NCI-H1048 (cell line): ENCODE results near the gene ANKLE1.

Experiments used
- DNase-seq: peaks from one replicate; lab custom pipeline; 2025; lab: John Stamatoyannopoulos, UW

ANKLE1 gene, protein sequence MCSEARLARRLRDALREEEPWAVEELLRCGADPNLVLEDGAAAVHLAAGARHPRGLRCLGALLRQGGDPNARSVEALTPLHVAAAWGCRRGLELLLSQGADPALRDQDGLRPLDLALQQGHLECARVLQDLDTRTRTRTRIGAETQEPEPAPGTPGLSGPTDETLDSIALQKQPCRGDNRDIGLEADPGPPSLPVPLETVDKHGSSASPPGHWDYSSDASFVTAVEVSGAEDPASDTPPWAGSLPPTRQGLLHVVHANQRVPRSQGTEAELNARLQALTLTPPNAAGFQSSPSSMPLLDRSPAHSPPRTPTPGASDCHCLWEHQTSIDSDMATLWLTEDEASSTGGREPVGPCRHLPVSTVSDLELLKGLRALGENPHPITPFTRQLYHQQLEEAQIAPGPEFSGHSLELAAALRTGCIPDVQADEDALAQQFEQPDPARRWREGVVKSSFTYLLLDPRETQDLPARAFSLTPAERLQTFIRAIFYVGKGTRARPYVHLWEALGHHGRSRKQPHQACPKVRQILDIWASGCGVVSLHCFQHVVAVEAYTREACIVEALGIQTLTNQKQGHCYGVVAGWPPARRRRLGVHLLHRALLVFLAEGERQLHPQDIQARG

DNA sequence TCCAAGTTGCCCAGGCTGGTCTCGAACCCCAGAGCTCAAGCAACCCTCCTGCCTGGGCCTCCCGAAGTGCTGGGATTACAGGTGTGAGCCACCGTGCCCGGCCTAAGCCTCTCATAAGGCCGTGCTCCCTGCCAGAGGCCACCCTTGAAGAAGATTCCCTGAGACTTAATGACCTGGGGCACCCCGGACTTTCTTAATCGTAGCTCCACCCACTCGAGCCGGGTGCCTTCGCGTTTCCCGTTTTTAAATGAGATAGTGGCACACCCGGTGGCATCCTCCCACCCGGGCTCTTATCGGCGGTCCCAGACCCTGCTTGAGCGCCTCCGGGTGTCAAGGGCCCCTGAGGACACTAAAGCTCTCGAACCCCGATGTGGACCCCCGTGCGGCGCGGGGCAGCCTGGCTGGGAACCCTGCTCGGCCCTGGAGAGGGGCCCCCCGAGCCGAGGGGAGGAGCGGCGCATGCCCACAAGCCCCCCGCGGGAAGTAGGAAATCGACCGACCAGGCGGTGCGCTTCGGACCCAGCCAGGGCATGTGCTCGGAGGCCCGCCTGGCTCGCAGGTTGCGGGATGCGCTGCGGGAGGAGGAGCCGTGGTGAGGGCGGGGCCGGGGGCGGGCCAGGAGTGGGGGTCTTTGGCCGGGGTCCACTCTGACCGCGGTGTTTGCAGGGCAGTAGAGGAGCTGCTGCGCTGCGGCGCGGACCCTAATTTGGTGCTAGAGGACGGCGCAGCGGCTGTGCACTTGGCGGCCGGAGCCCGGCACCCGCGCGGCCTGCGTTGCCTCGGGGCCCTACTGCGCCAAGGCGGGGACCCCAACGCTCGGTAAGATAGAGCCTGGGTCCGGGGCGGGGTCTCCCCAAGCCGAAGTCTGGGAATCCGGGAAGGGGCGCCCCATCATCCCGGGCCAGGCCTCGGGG is at the start of gene ANKLE1:
TSS of gene ANKLE1 (plus strand) at position 511 of the 914 bp plus-strand sequence. CDS start at position 531, 20 bp downstream.
- no peak for DNase-seq

DNA sequence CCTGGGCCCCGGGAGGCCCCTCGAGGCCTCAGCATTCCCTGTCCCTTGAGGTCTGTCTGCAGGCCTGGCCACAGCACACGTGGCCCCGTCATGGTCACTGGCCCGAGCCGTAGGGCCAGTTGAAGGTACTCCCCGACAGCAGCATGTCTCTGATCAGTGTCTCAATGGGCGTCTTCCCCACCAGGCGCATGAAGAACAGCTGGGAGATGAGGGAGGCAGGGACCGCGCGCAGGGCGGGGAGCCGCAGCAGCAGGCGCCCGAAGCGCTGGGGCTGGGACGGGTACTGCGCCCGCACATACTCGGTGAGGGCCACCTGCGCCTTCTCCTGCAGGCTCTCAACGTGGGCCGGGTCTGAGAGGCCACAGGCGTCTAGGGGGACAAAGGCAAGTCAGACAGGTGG is 49.4 kb upstream of the ANKLE1 start:
- DNase-seq, result no peak

DNA sequence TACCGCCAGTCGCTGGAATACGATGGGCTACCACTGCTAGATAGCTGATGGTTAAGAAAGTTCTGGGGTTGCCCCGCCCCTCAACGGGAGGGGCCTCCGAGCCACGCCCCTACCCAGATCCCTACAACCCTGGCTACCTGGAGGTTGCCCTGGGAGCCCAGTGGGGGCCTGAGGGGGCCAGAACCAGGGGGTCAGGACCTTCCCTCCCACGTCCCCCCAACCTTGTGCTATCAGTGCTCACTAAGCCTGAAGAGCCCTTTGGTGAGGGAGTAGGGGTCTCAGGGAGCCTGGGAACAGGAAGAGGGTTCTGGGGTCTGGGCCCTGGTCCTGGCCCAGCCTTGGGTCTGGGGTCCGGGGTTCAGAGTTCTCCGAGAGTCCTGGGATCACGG is 46.8 kb upstream of the ANKLE1 start:
- DNase-seq, result no peak

DNA sequence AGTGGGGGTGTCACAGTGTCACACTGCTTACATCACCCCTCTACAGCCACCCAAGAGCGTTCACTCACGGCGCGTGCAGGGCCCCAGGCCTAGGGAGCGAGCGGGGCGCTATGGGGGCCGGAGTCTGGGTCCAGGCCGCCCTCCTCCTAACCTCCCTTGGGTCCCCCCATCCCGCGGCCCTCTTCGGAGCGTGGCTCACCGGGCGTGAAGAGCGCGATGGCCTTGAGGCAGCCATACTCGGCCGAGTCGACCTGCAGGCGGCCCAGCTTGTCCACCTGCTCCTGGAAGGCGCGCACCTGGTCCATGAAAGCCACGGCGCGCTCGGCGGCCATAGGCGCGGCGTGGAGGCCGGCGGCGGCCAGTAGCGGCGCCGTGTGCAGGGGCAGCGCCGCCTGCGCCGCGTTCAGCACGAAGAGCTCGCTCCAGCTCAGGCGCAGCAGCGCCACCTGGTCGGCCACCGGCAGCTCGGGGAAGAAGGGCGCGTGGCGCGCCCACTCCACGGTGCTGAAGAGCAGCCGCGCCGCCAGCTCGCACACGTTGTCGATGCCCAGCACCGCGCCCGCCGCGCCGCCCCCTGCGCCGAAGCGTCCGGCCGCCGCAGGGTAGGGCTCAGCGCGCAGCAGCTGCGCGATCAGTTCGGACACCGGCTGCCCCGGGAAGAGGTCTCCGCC is 46.3 kb upstream of the ANKLE1 start:
- DNase-seq, result no peak

DNA sequence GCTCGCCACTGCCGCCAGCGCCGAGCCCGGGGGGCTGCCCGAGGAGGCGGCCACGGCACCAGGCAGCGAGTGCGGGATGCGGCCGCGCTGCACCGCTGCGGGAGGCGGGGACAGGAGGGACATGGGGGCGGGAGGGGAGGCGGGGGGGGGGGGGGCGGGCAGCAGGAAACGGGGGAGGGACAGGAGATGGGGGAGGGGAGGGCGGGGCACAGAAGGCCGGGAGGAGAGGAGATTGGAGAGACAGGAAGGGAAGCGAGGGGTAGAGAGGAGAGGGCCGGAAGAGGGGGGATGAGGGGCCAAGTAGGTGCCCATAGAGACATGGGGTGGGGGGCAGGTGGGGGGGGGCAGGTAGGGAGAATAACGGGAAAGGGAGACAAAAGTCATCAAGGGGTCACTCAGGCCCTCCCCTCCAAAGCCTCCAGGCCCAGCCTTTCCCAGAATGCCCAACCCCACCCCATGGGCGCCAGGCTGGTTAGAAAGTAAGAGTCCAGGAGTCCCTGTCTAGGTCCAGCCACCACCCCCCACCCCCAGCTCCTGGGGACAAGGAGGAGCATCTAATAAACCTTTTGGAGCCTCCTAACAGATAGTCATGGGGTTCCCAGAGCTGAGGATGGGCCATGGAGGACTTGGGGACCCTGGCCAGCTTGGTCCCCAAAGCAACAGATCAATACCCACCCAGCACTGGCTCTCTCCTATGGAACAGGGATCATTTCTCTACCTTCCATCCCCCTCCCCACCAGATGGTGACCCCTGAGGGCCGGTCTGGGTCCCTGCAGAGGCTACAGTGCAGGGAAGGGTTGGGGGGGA is 45.5 kb upstream of the ANKLE1 start:
- DNase-seq, result no peak

DNA sequence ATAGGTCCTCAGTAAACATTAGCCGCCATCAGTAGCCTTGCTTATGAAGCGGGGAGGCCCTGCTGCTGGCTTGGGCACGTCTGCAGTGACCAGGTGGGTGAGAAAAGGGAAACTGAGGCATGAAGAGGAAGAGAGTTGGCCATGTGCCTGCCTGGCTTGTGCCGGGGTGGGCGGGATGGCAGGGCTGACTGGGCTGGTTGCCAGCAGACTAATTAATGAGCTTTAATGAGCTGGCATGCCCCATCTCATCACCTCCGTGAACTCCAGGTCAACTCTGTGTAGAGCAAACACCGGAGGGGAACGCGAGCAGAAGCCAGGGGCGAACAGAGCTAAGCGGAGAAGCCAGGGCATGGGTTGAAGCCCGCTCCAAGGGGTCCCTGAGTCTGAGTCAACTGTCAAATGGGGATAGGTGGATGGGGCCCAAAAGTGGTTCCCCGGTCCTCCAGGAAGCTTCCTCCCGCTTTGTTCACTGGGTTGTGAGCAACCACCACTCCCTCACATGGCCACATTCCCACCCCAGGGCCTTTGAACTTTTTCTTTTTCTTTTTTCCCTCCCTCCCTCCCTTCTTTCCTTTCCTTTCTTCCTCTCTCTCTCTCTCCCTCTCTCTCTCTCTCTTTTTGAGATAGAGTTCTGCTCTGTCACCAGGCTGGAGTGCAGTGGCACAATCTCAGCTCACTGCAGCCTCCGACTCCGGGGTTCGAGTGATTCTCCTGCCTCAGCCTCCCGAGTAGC is 44.7 kb upstream of the ANKLE1 start:
- DNase-seq, result no peak

DNA sequence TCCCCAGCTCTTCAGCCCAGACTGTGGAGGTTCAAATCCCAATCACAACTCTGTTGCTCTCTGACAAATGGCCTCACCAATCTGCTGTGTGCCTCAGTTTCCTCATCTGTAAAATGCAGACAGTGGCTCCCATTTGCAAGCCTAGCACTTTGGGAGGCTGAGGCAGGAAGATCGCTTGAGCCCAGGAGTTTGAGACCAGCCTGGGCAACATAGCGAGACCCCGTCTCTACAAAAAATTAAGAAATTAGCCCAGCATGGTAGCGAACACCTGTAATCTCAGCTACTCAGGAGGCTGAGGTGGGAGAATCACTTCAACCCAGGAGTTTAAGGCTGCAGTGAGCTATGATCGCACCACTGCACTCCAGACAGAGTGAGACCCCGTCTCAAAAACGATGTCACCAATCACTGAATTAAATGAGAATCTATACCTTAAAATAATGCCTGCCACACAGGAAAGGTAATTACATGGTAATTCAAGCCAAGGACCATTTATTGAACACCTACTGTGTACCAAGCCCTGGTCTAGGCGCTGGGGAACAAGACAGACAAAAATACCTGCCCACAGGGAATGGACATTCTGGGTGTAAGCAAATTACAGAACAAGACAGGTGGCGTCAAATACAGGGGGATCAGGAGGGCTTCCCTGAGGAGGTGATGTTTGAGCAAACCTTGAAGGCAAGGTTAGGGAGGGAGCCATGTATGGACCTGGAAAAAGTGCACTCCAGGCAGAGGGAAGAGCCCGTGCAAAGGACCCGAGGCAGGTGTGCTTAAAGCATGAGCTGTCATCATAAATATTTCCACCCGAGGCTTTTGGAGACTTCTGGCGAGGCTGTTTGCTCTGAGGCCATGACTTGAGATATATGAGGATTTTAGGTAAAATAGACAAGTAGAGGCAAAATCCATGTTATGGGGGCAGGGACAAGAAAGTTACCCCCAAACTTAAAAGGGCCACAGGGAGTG is 43.7 kb upstream of the ANKLE1 start:
- DNase-seq, result no peak

DNA sequence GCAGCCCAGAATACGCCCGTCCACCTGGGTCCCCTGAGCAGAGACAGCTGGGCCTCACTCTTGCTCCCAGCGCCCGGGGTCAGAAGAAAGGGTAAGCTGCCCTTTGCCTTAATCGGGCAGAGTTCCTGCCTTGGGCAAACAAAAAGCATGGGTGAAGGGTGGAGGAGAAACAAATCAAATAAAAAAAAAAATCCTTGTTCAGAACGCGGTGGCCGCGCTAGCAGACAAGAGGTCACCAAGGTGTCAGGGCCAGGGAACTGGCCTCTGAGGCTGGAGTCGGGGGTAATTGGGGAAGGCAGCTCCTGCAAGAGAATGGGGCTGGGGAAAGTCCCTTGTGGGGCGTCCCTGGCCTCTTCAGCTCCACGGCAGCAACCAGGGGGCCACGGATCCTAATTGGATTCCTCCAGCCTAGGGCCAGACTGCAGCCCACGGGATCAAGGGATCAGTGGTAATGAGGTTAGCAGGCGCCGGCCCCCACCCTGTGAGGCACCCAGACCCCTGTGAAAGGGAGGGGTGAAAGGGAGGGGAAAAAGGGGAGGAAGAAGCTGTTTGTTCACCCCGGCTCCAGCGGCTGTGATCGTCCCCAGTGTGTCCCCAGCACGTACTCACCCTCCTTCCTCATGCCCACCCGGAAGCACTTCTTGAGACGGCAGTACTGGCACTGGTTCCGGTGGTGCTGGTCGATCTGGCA is 41.5 kb upstream of the ANKLE1 start:
- no peak for DNase-seq

DNA sequence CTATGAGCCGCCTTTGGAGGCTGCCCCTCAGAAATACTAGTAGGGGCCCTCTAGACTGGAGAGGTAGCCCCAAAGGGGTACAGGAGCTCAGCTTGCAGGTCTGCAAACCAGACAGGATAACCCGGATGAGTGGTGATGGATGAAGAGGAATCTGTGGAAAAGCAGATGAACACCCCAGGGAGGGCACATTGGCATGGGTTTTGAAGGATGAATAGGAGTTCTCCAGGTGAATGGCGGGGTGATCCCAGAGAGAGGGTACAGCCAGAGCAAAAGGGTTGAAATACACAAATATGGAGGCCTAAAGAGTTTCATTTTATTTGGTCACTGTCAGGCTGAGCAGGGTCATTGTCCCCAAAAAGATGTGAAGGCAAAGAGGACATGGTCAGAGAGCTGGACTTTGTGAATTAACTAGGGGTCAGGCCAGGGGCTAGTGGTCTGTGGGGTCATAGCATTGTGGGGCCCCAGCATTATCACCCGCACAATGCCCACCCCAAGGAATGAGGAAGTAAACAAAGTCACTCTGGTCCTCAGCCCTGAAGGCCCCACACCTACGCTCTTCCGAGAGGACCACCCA is 40.8 kb upstream of the ANKLE1 start:
- no peak for DNase-seq

DNA sequence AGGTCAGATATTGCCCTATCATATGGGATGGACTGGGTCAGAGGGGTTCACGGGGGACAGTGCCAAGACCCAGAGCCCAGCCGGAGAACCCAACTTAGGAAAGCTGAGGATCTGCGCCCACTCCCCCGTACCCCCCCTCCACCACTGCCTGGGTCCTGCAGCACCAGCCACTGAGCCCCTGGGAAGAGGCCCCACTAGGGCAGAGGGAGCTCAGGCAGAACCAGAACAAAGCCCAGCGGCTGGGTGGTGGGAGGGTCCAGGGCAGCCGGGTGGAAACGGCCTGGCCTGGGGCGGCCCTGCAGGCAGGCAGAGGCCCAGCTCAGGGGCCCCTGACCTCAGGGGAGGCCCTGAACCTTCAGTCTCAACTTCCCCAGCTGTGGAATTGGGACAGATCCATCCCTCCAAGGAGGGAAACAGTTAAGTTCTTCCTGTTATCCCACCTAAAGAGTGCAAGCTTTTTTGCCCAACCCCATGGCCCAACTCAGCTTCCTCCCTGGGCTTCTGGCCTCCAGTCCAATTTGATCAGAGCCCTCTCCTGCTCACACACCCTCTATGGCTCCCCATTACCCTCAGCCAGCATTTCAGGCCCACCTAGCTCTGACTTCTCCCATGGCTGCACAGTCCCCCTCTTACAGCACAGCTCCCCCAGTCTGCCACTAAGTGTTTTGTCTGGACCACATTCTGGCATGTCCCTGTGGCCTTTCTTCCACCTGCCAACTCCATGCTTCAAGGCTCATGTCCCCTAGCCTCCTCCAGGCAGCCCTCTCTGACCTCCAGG is 39.1 kb upstream of the ANKLE1 start:
- DNase-seq, result no peak

DNA sequence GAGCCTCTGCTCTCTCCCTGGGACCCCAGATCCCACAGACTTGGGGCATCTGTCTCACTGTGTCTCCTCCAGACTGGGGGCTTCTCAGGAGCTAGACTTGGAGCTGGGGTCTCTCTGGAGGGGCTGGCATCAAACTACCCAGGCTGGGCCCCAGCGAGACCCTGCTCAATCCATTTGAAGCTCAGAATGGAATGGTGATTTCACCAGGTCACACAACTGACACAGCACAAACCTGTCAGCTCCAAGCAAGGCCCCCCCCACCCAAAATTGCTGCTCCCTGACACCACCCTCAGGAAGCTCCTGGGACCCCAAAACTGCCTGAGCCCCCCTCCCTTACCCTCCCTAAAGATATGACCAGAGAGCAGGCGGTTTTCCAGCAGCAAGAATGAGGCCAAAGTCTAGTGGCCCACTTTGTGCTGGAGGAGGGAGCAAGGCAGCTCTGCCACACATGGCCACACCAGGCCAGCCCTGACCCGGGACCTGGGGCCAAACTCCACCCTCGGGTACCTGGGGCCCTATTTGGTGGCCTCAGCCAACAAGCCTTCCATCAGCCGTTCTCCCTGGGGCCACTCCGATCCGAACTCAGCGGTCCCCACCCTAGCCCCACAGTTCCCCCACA is 38.4 kb upstream of the ANKLE1 start:
- DNase-seq, result no peak

DNA sequence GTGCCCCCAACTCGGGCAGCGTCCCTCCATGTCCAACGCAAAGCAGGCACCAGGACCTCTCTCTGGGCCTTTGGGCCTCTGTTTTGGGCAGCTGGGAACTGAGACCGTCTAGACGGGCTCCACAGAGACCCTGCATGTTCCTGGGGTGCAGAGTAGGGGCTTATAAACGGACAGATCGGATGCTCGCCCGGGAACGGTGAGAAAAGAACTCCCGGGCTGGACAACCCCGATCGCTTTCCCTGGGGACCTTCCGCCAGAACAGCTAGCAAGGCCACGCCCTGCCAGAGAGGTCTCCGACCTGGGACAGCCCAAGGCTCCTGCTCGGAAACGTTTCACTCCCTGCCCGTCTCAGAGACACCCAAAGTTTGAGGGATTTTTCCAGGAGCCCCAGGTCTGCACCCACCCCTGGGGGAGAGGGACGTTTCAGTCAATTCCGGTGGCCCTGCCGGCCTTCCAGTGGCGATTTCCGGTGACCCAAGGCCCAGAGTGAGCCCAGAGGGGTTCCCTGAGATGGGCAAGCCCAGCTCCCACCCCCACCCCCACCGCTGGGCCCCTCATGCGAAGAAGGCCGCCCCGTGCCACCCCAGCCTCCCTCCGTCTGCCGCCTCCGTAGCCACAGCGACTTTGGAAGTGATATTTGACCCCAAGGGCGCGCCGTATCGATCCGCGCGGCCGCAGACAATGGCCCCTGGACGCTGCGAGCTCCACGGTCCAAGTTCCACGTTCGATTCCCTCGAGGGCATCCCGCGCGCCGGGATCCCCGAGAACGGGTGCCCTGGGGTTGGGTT is 37.7 kb upstream of the ANKLE1 start:
- no peak for DNase-seq

DNA sequence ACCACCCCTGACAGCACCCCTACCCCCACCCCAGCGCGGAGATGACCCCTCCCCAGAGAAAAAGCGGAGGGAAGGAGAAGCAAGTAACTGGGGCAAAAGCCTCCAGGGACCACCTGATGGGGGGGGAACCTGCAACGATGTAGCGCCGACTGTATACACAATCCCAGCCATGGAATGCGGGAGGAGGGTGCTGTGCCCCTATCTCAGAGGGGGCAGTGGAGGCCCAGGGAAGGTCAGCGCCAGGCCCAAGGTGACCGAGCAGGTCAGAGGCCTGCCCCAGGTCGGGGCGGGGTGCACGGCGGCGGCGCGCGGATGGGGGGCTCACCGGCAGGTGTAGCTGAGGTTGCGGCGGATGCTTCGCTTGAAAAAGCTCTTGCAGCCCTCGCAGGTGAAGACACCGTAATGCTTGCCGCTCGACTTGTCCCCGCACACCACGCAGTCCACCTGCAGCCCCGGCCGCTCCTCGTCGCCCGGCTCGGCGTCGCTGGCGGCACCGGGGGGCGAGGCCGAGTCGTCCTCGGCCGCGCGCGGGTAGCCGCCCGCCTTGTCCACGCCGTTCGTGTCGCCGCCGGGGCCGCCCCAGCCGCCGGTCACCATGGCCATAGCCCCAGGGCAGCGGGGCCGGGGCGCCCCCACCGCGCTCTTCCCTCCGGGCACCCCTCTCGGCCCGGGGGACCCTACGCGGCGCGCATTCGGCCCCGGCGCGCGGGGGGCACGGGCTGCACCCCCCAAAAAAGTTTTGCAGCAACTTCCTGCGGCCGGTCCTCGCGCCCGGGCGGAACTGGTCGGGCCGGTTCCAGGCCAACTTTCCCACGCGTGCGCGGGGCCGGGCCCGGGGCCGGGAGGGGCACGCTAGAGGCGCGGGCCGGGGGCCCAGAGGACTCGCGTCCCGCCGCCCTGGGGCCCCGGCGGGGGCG is 36.8 kb upstream of the ANKLE1 start:
- no peak for DNase-seq

DNA sequence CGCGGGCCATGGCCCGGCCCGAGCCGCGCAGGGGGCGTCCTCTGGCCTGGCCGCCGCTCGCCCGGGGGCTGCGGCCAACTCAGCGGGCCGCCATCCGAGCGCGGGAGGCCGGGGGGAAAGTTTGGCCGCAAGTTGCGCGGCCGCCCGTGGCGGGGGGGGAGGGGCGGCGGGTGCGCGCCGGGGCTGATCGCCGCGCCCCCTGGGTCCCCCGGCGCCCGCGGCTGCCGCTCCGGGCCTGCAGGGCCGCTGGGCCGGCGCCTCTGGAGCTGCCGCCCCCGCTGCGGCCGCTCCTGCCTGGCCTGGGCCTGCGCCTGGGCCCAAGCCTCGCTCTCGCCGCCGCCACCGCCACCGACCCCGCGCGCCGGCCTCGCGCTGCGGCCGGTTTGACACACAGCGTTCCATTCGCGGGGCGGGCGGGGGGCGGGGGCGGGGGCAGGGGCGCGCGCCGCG is 36.1 kb upstream of the ANKLE1 start, which contains the start of gene NR2F6:
TSS of gene NR2F6 (minus strand) at position 385 of the 450 bp plus-strand sequence. CDS start 699 bp downstream, outside the sequence.
- DNase-seq, result no peak
